B cell (primary cell): ENCODE data around the gene SLC24A3. TPM values are rescaled to one million over a fixed set of nuclear protein-coding genes. Genes with fewer than 3 reads are reported as not detected.

ENCODE experiments used
- ATAC-seq: fragments of 200-7000 bp; cut with Tn5 transposase; one replicate; pipeline ENCODE4 v1.10.0; 2021; ENCODE audit warnings: low read depth, mild to moderate bottlenecking, moderate number of reproducible peaks, moderate library complexity
- CTCF ChIA-PET: fragments of 350-600 bp; sonication (Branson Sonifier 250); formaldehyde crosslinking; loops from one replicate; lab custom pipeline; 2021; ENCODE audit warnings: antibody characterized with exemption, inconsistent platforms; lab: Charles Lee
- POLR2A ChIA-PET: fragments of 350-600 bp; sonication (Branson Sonifier 250); formaldehyde crosslinking; loops from one replicate; lab custom pipeline; 2021; ENCODE audit warnings: antibody characterized with exemption; lab: Charles Lee
- DNase-seq: peaks from one replicate; pipeline ENCODE4 v3.0.0; 2013
- H2AFZ ChIP-seq: 2 replicates; pipeline ENCODE4 v1.6.1; 2012; ENCODE audit warnings: mild to moderate bottlenecking, low read depth, low read length; ENCODE audit not compliant: insufficient read depth, poor library complexity, severe bottlenecking
- H3K27ac ChIP-seq, 2 donors: 1 replicate in 1 of 2; 2 replicates in 1 of 2; pipeline ENCODE4 v1.5.1; 2012 to 2013; ENCODE audit warnings: low read length in 2 of 2, mild to moderate bottlenecking in 2 of 2, moderate library complexity in 1 of 2
- H3K27me3 ChIP-seq, 4 experiments: fragments of 200-600 bp in 1 of 4; sonication (generic) in 1 of 4; replicated peaks in 1 of 4; 1 replicate in 2 of 4; 2 replicates in 2 of 4; pipeline versions ENCODE4 v1.6.1 to v1.7.0; 2013 to 2016; ENCODE audit warnings: low read length in 3 of 4, mild to moderate bottlenecking in 2 of 4, mixed read lengths in 1 of 4, moderate library complexity in 1 of 4; ENCODE audit not compliant: insufficient read depth in 4 of 4, control insufficient read depth in 3 of 4; ENCODE audit errors: control extremely low read depth in 1 of 4
- H3K36me3 ChIP-seq, 2 experiments: replicated peaks in 1 of 2; 1 replicate in 1 of 2; 2 replicates in 1 of 2; pipeline versions ENCODE4 v1.6.1 to v1.7.1; 2013; ENCODE audit warnings: low read length in 1 of 2; ENCODE audit not compliant: insufficient read depth in 2 of 2, control insufficient read depth in 1 of 2; ENCODE audit errors: control extremely low read depth in 1 of 2, extremely low read depth in 1 of 2
- H3K4me1 ChIP-seq, 2 donors: fragments of 200-600 bp in 1 of 2; sonication (generic) in 1 of 2; 1 replicate in 1 of 2; 2 replicates in 1 of 2; pipeline versions ENCODE4 v1.5.1 to v1.6.1; 2013 to 2017; ENCODE audit warnings: low read length in 2 of 2; ENCODE audit not compliant: control insufficient read depth in 2 of 2, insufficient read depth in 2 of 2
- H3K4me2 ChIP-seq: replicated peaks from 2 replicates; pipeline ENCODE3; 2012; ENCODE audit warnings: mild to moderate bottlenecking, low read depth, low read length; ENCODE audit not compliant: poor library complexity, severe bottlenecking
- H3K4me3 ChIP-seq, 5 experiments: fragments of 200-600 bp in 1 of 5; sonication (generic) in 1 of 5; 1 replicate in 3 of 5; 2 replicates in 2 of 5; pipeline versions ENCODE4 v1.5.1 to v1.7.0; 2011 to 2016; ENCODE audit warnings: low read length in 4 of 5, mild to moderate bottlenecking in 4 of 5, low read depth in 2 of 5, control low read depth in 1 of 5, moderate library complexity in 1 of 5; ENCODE audit not compliant: insufficient read depth in 1 of 5; ENCODE audit errors: control extremely low read depth in 1 of 5, extremely low read depth in 1 of 5
- H3K79me2 ChIP-seq: fragments of 200-600 bp; sonication (generic); one replicate; pipeline ENCODE4 v1.6.0; 2016; ENCODE audit warnings: low read length; ENCODE audit not compliant: control insufficient read depth, insufficient read depth
- H3K9ac ChIP-seq: fragments of 200-600 bp; sonication (generic); 2 replicates; pipeline ENCODE4 v1.6.1; 2017; ENCODE audit warnings: mild to moderate bottlenecking, low read length, moderate library complexity
- H3K9me3 ChIP-seq, 3 donors: one replicate each; pipeline versions ENCODE4 v1.6.1 to v1.7.1; 2013; ENCODE audit warnings: low read length in 2 of 3; ENCODE audit not compliant: control insufficient read depth in 2 of 3, insufficient read depth in 1 of 3; ENCODE audit errors: control extremely low read depth in 1 of 3
- H4K20me1 ChIP-seq: 2 replicates; pipeline ENCODE4 v1.6.0; 2012; ENCODE audit warnings: mild to moderate bottlenecking, low read length; ENCODE audit not compliant: insufficient read depth, control insufficient read depth, poor library complexity, severe bottlenecking
- H3K27ac Mint-ChIP-seq: one replicate; pipeline ENCODE4 v1.8.0; 2021; ENCODE audit warnings: mixed read lengths
- H3K27me3 Mint-ChIP-seq: one replicate; pipeline ENCODE4 v1.8.0; 2021; ENCODE audit warnings: mixed read lengths
- H3K4me1 Mint-ChIP-seq: one replicate; pipeline ENCODE4 v1.8.0; 2021; ENCODE audit warnings: mixed read lengths
- H3K4me3 Mint-ChIP-seq: one replicate; pipeline ENCODE4 v1.8.0; 2021; ENCODE audit warnings: mixed read lengths
- H3K9me3 Mint-ChIP-seq: one replicate; pipeline ENCODE4 v1.8.0; 2022; ENCODE audit warnings: mixed read lengths; ENCODE audit not compliant: insufficient read depth
- CTCF ChIP-seq: fragments of 200-600 bp; IDR thresholded peaks from one replicate; pipeline ENCODE4 v1.8.0; 2022; ENCODE audit warnings: antibody characterized with exemption, mild to moderate bottlenecking
- EZH2 ChIP-seq: IDR thresholded peaks from 2 replicates; pipeline ENCODE4 v1.6.1; 2012; ENCODE audit warnings: borderline replicate concordance, low read depth, mild to moderate bottlenecking, moderate library complexity, low read length; ENCODE audit not compliant: insufficient read depth, poor library complexity, severe bottlenecking
- WGBS: methylation state at CpG from one replicate; pipeline ENCODE4 v1.1.5; 2013; ENCODE audit warnings: missing lambda C conversion rate; ENCODE audit not compliant: insufficient coverage; 5-methylcytosine and 5-hydroxymethylcytosine counted together
- intact Hi-C: fragments of 100-400 bp; cut with micrococcal nuclease; formaldehyde crosslinking; loops from one replicate; pipeline ENCODE4 v1.10.0; 2022
- polyA plus RNA-seq: library from polyadenylated mRNA; depleted of rRNA; stranded (reverse); fragments of >200 nt; gene quantifications from 2 replicates; pipeline ENCODE4 v1.2.3, GENCODE V29; 2012
- total RNA-seq, 2 donors: library from RNA; stranded (reverse); fragments of 120-200 nt in 1 of 2; gene quantifications; 1 replicate in 1 of 2; 2 replicates in 1 of 2; pipeline versions ENCODE4 v1.2.3 to v1.2.4, GENCODE V29; 2013 to 2022

SLC24A3 gene
- total and polyA plus RNA-seq, 2 donors (not counting 1 experiment from before 2014, with no cell fraction given) = not detected

- Histone ChIP-seq H2AFZ (no peak overlapping the region), H3K4me3 (no peak overlapping the region), H3K4me1 (no peaks in the 10 kb centered on the region), H3K27me3 (no peaks in the 10 kb centered on the region), H4K20me1 (no peaks in the 10 kb centered on the region), H3K4me2 (no peak overlapping the region), H3K36me3 (no peaks in the 10 kb centered on the region), H3K27ac (no peak overlapping the region), H3K79me2 (no peaks in the 10 kb centered on the region), H3K9ac (no peak overlapping the region), H3K9me3 (no peaks in the 10 kb centered on the region)
- no peak for DNase-seq
- TF ChIP-seq EZH2 = no peak
- ChIA-PET CTCF (interaction anchor here (0.6 kb wide), 1 partner anchor 848 kb away, joined by 3 read pairs; no protein-coding TSS in a partner anchor), POLR2A (no interaction called here)
- no peaks in the 10 kb centered on the region for H3K4me1 Mint-ChIP-seq
- no peak overlapping the region for H3K4me3 Mint-ChIP-seq
- WGBS = 86% methylated on average over 7 of the region's 11 CpGs
- H3K27ac Mint-ChIP-seq = no peak overlapping the region
- no peak for ATAC-seq
- no peaks in the 10 kb centered on the region for H3K9me3 Mint-ChIP-seq
- H3K27me3 Mint-ChIP-seq = peaks cover 8% of the 10 kb centered on the region
- intact Hi-C loops = no loop called here
Measured at GRCh38 chr20:19256906-19257595, 44.6 kb downstream of the SLC24A3 start.

- Histone ChIP-seq H2AFZ (no peak overlapping the region), H3K9ac (no peak overlapping the region), H4K20me1 (no peaks in the 10 kb centered on the region), H3K4me2 (no peak overlapping the region), H3K4me3 (no peak overlapping the region), H3K27me3 (no peaks in the 10 kb centered on the region), H3K27ac (no peak overlapping the region), H3K9me3 (no peaks in the 10 kb centered on the region), H3K79me2 (no peaks in the 10 kb centered on the region), H3K36me3 (no peaks in the 10 kb centered on the region), H3K4me1 (no peaks in the 10 kb centered on the region)
- ChIA-PET CTCF (interaction anchor here (0.6 kb wide), 1 partner anchor 1752 kb away, joined by 3 read pairs; no protein-coding TSS in a partner anchor), POLR2A (no interaction called here)
- ATAC-seq = no peak
- H3K9me3 Mint-ChIP-seq = peaks cover 3% of the 10 kb centered on the region
- no peak for TF ChIP-seq EZH2
- no peak for TF ChIP-seq CTCF
- DNase-seq = no peak
- no peaks in the 10 kb centered on the region for H3K4me1 Mint-ChIP-seq
- intact Hi-C loops = no loop called here
- WGBS = 77% methylated on average over 6 of the region's 6 CpGs
- no peak overlapping the region for H3K4me3 Mint-ChIP-seq
- H3K27ac Mint-ChIP-seq = no peak overlapping the region
- peaks cover 7% of the 10 kb centered on the region for H3K27me3 Mint-ChIP-seq
Measured at GRCh38 chr20:19257865-19258264, 45.4 kb downstream of the SLC24A3 start.
